Endothelial cell of umbilical vein (primary cell): Measurements from ENCODE around the gene IFI6. TPM values are rescaled to one million over a fixed set of nuclear protein-coding genes. Genes with fewer than 3 reads are reported as not detected.

Experiments
- BruUV-seq: library from RNA; stranded (reverse); fragments of 400-500 nt; replicated peaks from 2 replicates; lab custom pipeline; 2021; lab: Mats Ljungman, UMichigan
- CTCF ChIA-PET: fragments of 300-600, 350-600 bp; sonication (Branson Sonifier 250); formaldehyde crosslinking; loops from one replicate; lab custom pipeline; 2021; ENCODE audit warnings: antibody characterized with exemption, inconsistent platforms; lab: Charles Lee
- POLR2A ChIA-PET: fragments of 300-600, 350-600 bp; sonication (Branson Sonifier 250); formaldehyde crosslinking; loops from one replicate; lab custom pipeline; 2021; ENCODE audit warnings: antibody characterized with exemption, inconsistent platforms; lab: Charles Lee
- DNase-seq: peaks from one replicate; pipeline ENCODE4 v3.0.0-alpha.2; 2011; ENCODE audit warnings: low read depth, low spot score
- FAIRE-seq: peaks from 2 replicates; lab custom pipeline; 2011; peaks lifted over from hg19 to GRCh38; lab: Jason Lieb, UNC
- H2AFZ ChIP-seq: 2 replicates; pipeline ENCODE4 v1.6.0; 2012; ENCODE audit warnings: low read depth, low read length, control low read depth, inconsistent platforms
- H3K27ac ChIP-seq: 2 replicates; pipeline ENCODE4 v1.5.1; 2011; ENCODE audit warnings: low read depth, mild to moderate bottlenecking, control low read depth, low read length, moderate library complexity; ENCODE audit not compliant: insufficient read depth
- H3K27me3 ChIP-seq, 2 experiments: 2 replicates each; pipeline versions ENCODE4 v1.6.0 to v1.6.1; 2011; ENCODE audit warnings: low read length in 2 of 2, mixed read lengths in 1 of 2; ENCODE audit not compliant: control insufficient read depth in 2 of 2, insufficient read depth in 2 of 2
- H3K36me3 ChIP-seq, 2 experiments: 2 replicates in 1 of 2; 3 replicates in 1 of 2; pipeline ENCODE4 v1.5.1; 2011; ENCODE audit warnings: low read length in 2 of 2, mild to moderate bottlenecking in 1 of 2, moderate library complexity in 1 of 2; ENCODE audit not compliant: control insufficient read depth in 2 of 2, insufficient read depth in 2 of 2; ENCODE audit errors: extremely low read depth in 1 of 2
- H3K4me1 ChIP-seq: 3 replicates; pipeline ENCODE4 v1.5.1; 2011; ENCODE audit warnings: mild to moderate bottlenecking, low read length; ENCODE audit not compliant: control insufficient read depth, insufficient read depth; ENCODE audit errors: extremely low read depth
- H3K4me2 ChIP-seq: 2 replicates; pipeline ENCODE4 v1.6.1; 2011; ENCODE audit warnings: low read length, control low read depth, mixed read lengths; ENCODE audit not compliant: insufficient read depth
- H3K4me3 ChIP-seq, 3 experiments: fragments of 200-600 bp in 1 of 3; sonication (generic), shearing (Covaris generic) in 1 of 3; replicated peaks in 1 of 3; 2 replicates each; pipeline ENCODE4 v1.5.1; 2011 to 2016; ENCODE audit warnings: control low read depth in 3 of 3, low read length in 3 of 3, mild to moderate bottlenecking in 2 of 3, inconsistent platforms in 1 of 3, low read depth in 1 of 3, moderate library complexity in 1 of 3; ENCODE audit not compliant: insufficient read depth in 1 of 3
- H3K79me2 ChIP-seq: 2 replicates; pipeline ENCODE4 v1.6.0; 2012; ENCODE audit warnings: low read length, inconsistent platforms; ENCODE audit not compliant: control insufficient read depth, insufficient read depth
- H3K9ac ChIP-seq: replicated peaks from 2 replicates; pipeline ENCODE3; 2011; ENCODE audit warnings: low read length, control low read depth; ENCODE audit not compliant: insufficient read depth; ENCODE audit errors: extremely low read depth
- H3K9me1 ChIP-seq: replicated peaks from 3 replicates; pipeline ENCODE4 v1.6.0; 2011; ENCODE audit warnings: mild to moderate bottlenecking, low read length; ENCODE audit not compliant: control insufficient read depth, insufficient read depth; ENCODE audit errors: extremely low read depth
- H3K9me3 ChIP-seq: replicated peaks from 2 replicates; pipeline ENCODE4 v1.5.1; 2012; ENCODE audit warnings: low read length, inconsistent platforms; ENCODE audit not compliant: control insufficient read depth, insufficient read depth
- H4K20me1 ChIP-seq: replicated peaks from 2 replicates; pipeline ENCODE3; 2011; ENCODE audit warnings: mild to moderate bottlenecking, low read length; ENCODE audit not compliant: control insufficient read depth, insufficient read depth; ENCODE audit errors: extremely low read depth
- CTCF ChIP-seq, 2 donors: IDR thresholded peaks; 1 replicate in 1 of 2; 2 replicates in 1 of 2; pipeline ENCODE4 v1.5.1; 2011; ENCODE audit warnings: low read length in 2 of 2, mild to moderate bottlenecking in 2 of 2, moderate library complexity in 2 of 2, control low read depth in 1 of 2, inconsistent platforms in 1 of 2, low read depth in 1 of 2; ENCODE audit not compliant: insufficient read depth in 1 of 2; ENCODE audit errors: extremely low read depth in 1 of 2
- FOS ChIP-seq: IDR thresholded peaks from 2 replicates; pipeline ENCODE4 v1.6.1; 2011; ENCODE audit warnings: mild to moderate bottlenecking, low read length, moderate library complexity, borderline replicate concordance; ENCODE audit not compliant: insufficient read depth
- dilution Hi-C: fragments of 300-500 bp; cut with MboI; formaldehyde crosslinking; loops from one replicate; pipeline ENCODE4 v1.15.0; 2019; ENCODE audit warnings: low sequenced_read_pairs; ENCODE audit not compliant: extremely low pct_ligation_motif_present
- intact Hi-C: fragments of 100-400 bp; cut with micrococcal nuclease; formaldehyde crosslinking; loops from one replicate; pipeline ENCODE4 v1.10.0; 2022
- polyA plus RNA-seq, 4 experiments: library from polyadenylated mRNA; depleted of rRNA in 3 of 4; stranded (reverse) in 3 of 4; unstranded in 1 of 4; fragments of >200 nt; gene quantifications; 2 replicates each; pipeline versions ENCODE4 v1.2.1 to v1.2.3, GENCODE V29; 2011 to 2012; ENCODE audit warnings: missing spikeins in 1 of 4
- total RNA-seq: library from RNA; stranded (reverse); gene quantifications from 2 replicates; pipeline ENCODE4 v1.2.3, GENCODE V29; 2021

IFI6 gene
- total and polyA plus RNA-seq, 2 donors (not counting 3 experiments of a cell fraction or from before 2014, with no cell fraction given): 28.4 to 47.9 TPM

GRCh38 chr1:27638805-27639204 lies 33.2 kb downstream of the IFI6 start:
- BruUV-seq: no TSS peak

More at GRCh38 chr1:27638805-27639204, 33.2 kb downstream of the IFI6 start:
- H3K36me3 ChIP-seq: no peaks in the 10 kb centered on the region
- intact Hi-C loops: no loop called here
- no peak for FAIRE-seq
- no peak overlapping the region for H3K27ac ChIP-seq
- no peak overlapping the region for H3K4me3 ChIP-seq
- peaks cover 10% of the 10 kb centered on the region for H3K4me1 ChIP-seq
- CTCF ChIA-PET: interaction anchor here (0.7 to 1.2 kb wide), 4 partner anchors 9 to 27 kb away, joined by 3 to 4 read pairs (median 4); no protein-coding TSS in a partner anchor
- H3K27me3 ChIP-seq: no peaks in the 10 kb centered on the region
- H3K4me2 ChIP-seq: no peak overlapping the region
- TF ChIP-seq CTCF (IDR thresholded peaks at IDR 0.05; ENCODE audit: extremely low read depth in 1 of 2, insufficient read depth in 1 of 2, low read depth in 1 of 2, low read length in 2 of 2) (no peak), FOS (no peak)
- no peaks in the 10 kb centered on the region for H3K79me2 ChIP-seq
- H3K9me3 ChIP-seq: no peaks in the 10 kb centered on the region
- no peak overlapping the region for H2AFZ ChIP-seq
- POLR2A ChIA-PET: no interaction called here
- no peak overlapping the region for H3K9ac ChIP-seq
- dilution Hi-C loops: no loop called here
- H4K20me1 ChIP-seq: no peaks in the 10 kb centered on the region
- H3K9me1 ChIP-seq: no peaks in the 10 kb centered on the region
- DNase-seq: no peak
